ENCODE data around the gene RPP30. TPM values are rescaled to one million over a fixed set of nuclear protein-coding genes. Genes with fewer than 3 reads are reported as not detected.
"Not testable (repeated sequence)": the region's sequence is repeated elsewhere in the genome, so short reads cannot be mapped to it uniquely, and the experiment has no call there.

The RPP30 gene
- total and polyA plus RNA-seq, 2 of the 13 experiments (the other 11 are each of a cell fraction or from before 2014, with no cell fraction given), result 27.1 to 65.0 TPM

- Histone ChIP-seq H3K27me3 (ENCODE audit: control insufficient read depth in 1 of 2, insufficient read depth in 2 of 2, low read length in 2 of 2) (no peaks in the 10 kb centered on the region), H3K79me2 (ENCODE audit: insufficient read depth, low read length) (no peaks in the 10 kb centered on the region), H3K9ac (ENCODE audit: insufficient read depth, low read depth, low read length) (no peak overlapping the region), H4K20me1 (ENCODE audit: insufficient read depth, low read length) (no peaks in the 10 kb centered on the region), H3K9me3 (ENCODE audit: low read length) (no peaks in the 10 kb centered on the region), H3K36me3 (replicated peaks in 1 of 2; ENCODE audit: control insufficient read depth in 1 of 2, insufficient read depth in 2 of 2, low read length in 2 of 2) (no peaks in the 10 kb centered on the region), H2AFZ (ENCODE audit: low read length) (no peak overlapping the region), H3K4me3 (replicated peaks in 1 of 3; ENCODE audit: insufficient read depth in 1 of 3, low read depth in 2 of 3, low read length in 3 of 3) (no peak overlapping the region), H3K27ac (ENCODE audit: extremely low read length, insufficient read depth, low read length) (no peak overlapping the region), H3K4me1 (ENCODE audit: insufficient read depth, low read length) (peaks cover 31% of the 10 kb centered on the region), H3K4me2 (ENCODE audit: low read depth, low read length) (no peak overlapping the region)
- TF ChIP-seq MLXIP (CRISPR knock-in tag; IDR thresholded peaks at IDR 0.05; ENCODE audit: borderline replicate concordance) (no peak), TEAD3 (CRISPR knock-in tag; optimal IDR thresholded peaks at IDR 0.05; ENCODE audit: borderline replicate concordance) (peak; percentile 89), NONO (IDR thresholded peaks at IDR 0.05) (no peak), NONO (CRISPR knock-in tag; conservative IDR thresholded peaks at IDR 0.05) (no peak), SSRP1 (CRISPR knock-in tag; IDR thresholded peaks at IDR 0.05) (no peak), TRAFD1 (CRISPR knock-in tag; IDR thresholded peaks at IDR 0.05; ENCODE audit: borderline replicate concordance) (no peak)
- WGBS (ENCODE audit: low lambda C conversion rate), result 54% methylated on average over 6 of the region's 6 CpGs
- ATAC-seq (peak; percentile 56), FAIRE-seq (no peak), DNase-seq (ENCODE audit: low spot score) (no peak)
- POLR2A ChIA-PET, result no interaction called here
- CTCF ChIA-PET (ENCODE audit: low intra/inter-chr PET ratio, low total read pairs), result no interaction called here
- no TSS peak for BruUV-seq (replicated peaks)
- intact Hi-C loops (cut with micrococcal nuclease; ENCODE audit: unreplicated experiment) (no loop called here), in situ Hi-C loops (cut with HindIII; ENCODE audit: extremely low pct_ligation_motif_present, low pct_unique_long_range_greater_than_20kb) (no loop called here)
Measured at GRCh38 chr10:90939648-90940047, 67.9 kb downstream of the RPP30 start.

DNA sequence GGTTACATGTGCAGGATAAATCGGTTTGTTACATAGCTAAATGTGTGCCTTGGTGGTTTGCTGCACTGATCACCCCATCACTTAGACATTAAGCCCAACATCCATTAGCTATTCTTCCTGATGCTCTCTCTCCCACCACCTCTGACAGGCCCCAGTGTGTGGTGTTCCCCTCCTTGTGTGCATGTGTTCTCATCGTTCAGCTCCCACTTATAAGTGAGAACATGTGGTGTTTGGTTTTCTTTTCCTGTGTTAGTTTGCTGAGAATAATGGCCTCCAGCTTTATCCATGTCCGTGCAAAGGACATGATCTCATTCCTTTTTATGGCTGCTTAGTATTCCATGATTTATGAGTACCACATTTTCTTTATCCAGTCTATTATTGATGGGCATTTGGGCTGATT, 71.2 kb downstream of the RPP30 start:
- H3K79me2 ChIP-seq (ENCODE audit: insufficient read depth, low read length); CTCF ChIA-PET (ENCODE audit: low intra/inter-chr PET ratio, low total read pairs); H3K9me3 ChIP-seq (ENCODE audit: low read length); POLR2A ChIA-PET; H3K27me3 ChIP-seq (ENCODE audit: control insufficient read depth in 1 of 2, insufficient read depth in 2 of 2, low read length in 2 of 2); H3K4me2 ChIP-seq (ENCODE audit: low read depth, low read length); in situ Hi-C loops (cut with HindIII; ENCODE audit: extremely low pct_ligation_motif_present, low pct_unique_long_range_greater_than_20kb); intact Hi-C loops (cut with micrococcal nuclease; ENCODE audit: unreplicated experiment); ATAC-seq; H3K27ac ChIP-seq (ENCODE audit: extremely low read length, insufficient read depth, low read length); H3K4me1 ChIP-seq (ENCODE audit: insufficient read depth, low read length); H2AFZ ChIP-seq (ENCODE audit: low read length); H3K4me3 ChIP-seq (replicated peaks in 1 of 3; ENCODE audit: insufficient read depth in 1 of 3, low read depth in 2 of 3, low read length in 3 of 3); DNase-seq (ENCODE audit: low spot score); H4K20me1 ChIP-seq (ENCODE audit: insufficient read depth, low read length); H3K36me3 ChIP-seq (replicated peaks in 1 of 2; ENCODE audit: control insufficient read depth in 1 of 2, insufficient read depth in 2 of 2, low read length in 2 of 2); H3K9ac ChIP-seq (ENCODE audit: insufficient read depth, low read depth, low read length); FAIRE-seq; BruUV-seq (replicated peaks): not testable (repeated sequence)
- 50% methylated on average over 3 of the region's 3 CpGs for WGBS (ENCODE audit: low lambda C conversion rate)

All from HepG2 (cell line).